CD4-positive, CD25-positive, alpha-beta regulatory T cell (primary cell): ENCODE data around the gene MTHFD2L. TPM values are rescaled to one million over a fixed set of nuclear protein-coding genes. Genes with fewer than 3 reads are reported as not detected.

ENCODE experiments used
- ATAC-seq, 2 donors: fragments of 150-1000 bp; cut with Tn5 transposase; one replicate each; pipeline ENCODE4 v1.10.0; 2021; ENCODE audit warnings: low read depth in 2 of 2, moderate number of reproducible peaks in 2 of 2, moderate library complexity in 1 of 2
- DNase-seq, 3 donors: peaks; one replicate each; pipeline versions ENCODE4 v3.0.0 to v3.0.0-alpha.2; 2012 to 2022; ENCODE audit warnings: mixed read lengths in 1 of 3
- H3K27ac ChIP-seq: one replicate; pipeline ENCODE4 v1.7.0; 2013; ENCODE audit warnings: mild to moderate bottlenecking, low read length; ENCODE audit not compliant: insufficient read depth, poor library complexity, severe bottlenecking
- H3K27me3 ChIP-seq: one replicate; pipeline ENCODE4 v1.7.0; 2013; ENCODE audit warnings: low read length; ENCODE audit not compliant: control insufficient read depth, insufficient read depth
- H3K36me3 ChIP-seq: one replicate; pipeline ENCODE4 v1.7.0; 2013; ENCODE audit warnings: mild to moderate bottlenecking, low read length, moderate library complexity; ENCODE audit not compliant: control insufficient read depth, insufficient read depth
- H3K4me1 ChIP-seq: 2 replicates; pipeline ENCODE4 v1.7.0; 2013; ENCODE audit warnings: mild to moderate bottlenecking, low read length; ENCODE audit not compliant: insufficient read depth, control insufficient read depth, poor library complexity, severe bottlenecking
- H3K4me3 ChIP-seq: one replicate; pipeline ENCODE4 v1.7.0; 2013; ENCODE audit warnings: low read depth, mild to moderate bottlenecking, low read length, moderate library complexity
- H3K9me3 ChIP-seq, 2 experiments: 1 replicate in 1 of 2; 2 replicates in 1 of 2; pipeline ENCODE4 v1.7.0; 2013; ENCODE audit warnings: low read length in 2 of 2, mild to moderate bottlenecking in 1 of 2, moderate library complexity in 1 of 2; ENCODE audit not compliant: control insufficient read depth in 2 of 2
- H3K27ac Mint-ChIP-seq, 3 donors: one replicate each; pipeline ENCODE4 v1.8.0; 2020 to 2022; ENCODE audit warnings: mild to moderate bottlenecking in 3 of 3, mixed read lengths in 3 of 3, moderate library complexity in 2 of 3
- H3K27me3 Mint-ChIP-seq: one replicate; pipeline ENCODE4 v1.8.0; 2022; ENCODE audit warnings: mild to moderate bottlenecking, mixed read lengths
- H3K36me3 Mint-ChIP-seq: one replicate; pipeline ENCODE4 v1.8.0; 2020; ENCODE audit warnings: mixed read lengths
- H3K4me1 Mint-ChIP-seq, 4 donors: one replicate each; pipeline ENCODE4 v1.8.0; 2020 to 2022; ENCODE audit warnings: mixed read lengths in 4 of 4, mild to moderate bottlenecking in 1 of 4
- H3K4me3 Mint-ChIP-seq, 4 donors: one replicate each; pipeline ENCODE4 v1.8.0; 2020 to 2022; ENCODE audit warnings: mild to moderate bottlenecking in 4 of 4, mixed read lengths in 4 of 4, moderate library complexity in 3 of 4
- H3K9me3 Mint-ChIP-seq, 7 donors: one replicate each; pipeline ENCODE4 v1.8.0; 2020 to 2022; ENCODE audit warnings: mixed read lengths in 7 of 7, mild to moderate bottlenecking in 3 of 7, moderate library complexity in 2 of 7
- polyA plus RNA-seq, 4 donors: library from polyadenylated mRNA; unstranded; fragments of 300-500 nt; fragmentation: Illumina TruSeq; gene quantifications; one replicate each; pipeline ENCODE4 v1.2.3, GENCODE V29; 2021
- total RNA-seq: library from RNA; stranded (reverse); gene quantifications from one replicate; pipeline ENCODE4 v1.2.3, GENCODE V29; 2022

The MTHFD2L gene
- total and polyA plus RNA-seq, 5 donors from 2014 or later = 2.3 to 6.9 (median 3.9) TPM

DNA sequence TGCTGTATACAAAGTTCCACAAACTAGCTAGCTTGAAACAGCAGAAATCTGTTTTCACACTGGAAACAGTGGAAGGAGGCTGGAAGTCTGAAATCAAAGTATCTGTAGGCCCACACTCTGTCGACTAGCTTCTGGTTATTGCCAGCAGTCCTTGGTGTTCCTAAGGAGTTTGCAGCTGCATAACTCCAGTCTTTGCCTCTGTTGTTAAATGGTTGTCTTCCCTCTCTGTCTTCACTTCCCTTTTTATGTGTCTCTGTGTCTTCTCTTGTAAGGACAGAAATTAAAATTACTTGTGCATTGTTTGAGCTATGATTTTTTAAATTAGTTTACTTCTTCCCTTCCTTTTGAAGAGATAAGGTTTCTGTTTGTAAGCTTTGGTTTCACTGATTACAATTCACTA is 8.2 kb downstream of the MTHFD2L start:
- H3K36me3 ChIP-seq = peaks cover 7% of the 10 kb centered on the region
- no peak overlapping the region for H3K4me3 Mint-ChIP-seq
- H3K27me3 Mint-ChIP-seq = no peaks in the 10 kb centered on the region
- H3K36me3 Mint-ChIP-seq = peaks cover 19% of the 10 kb centered on the region
- no peak for ATAC-seq
- no peaks in the 10 kb centered on the region for H3K9me3 ChIP-seq
- no peak for DNase-seq
- H3K27ac Mint-ChIP-seq = peak overlapping the region in 1 of 3 donors; percentile 33
- H3K27me3 ChIP-seq = no peaks in the 10 kb centered on the region
- H3K4me1 Mint-ChIP-seq = peaks cover 0 to 18% (median 2%) of the 10 kb centered on the region in 4 donors
- H3K27ac ChIP-seq = no peak overlapping the region
- no peak overlapping the region for H3K4me3 ChIP-seq
- H3K4me1 ChIP-seq = no peaks in the 10 kb centered on the region
- no peaks in the 10 kb centered on the region for H3K9me3 Mint-ChIP-seq

DNA sequence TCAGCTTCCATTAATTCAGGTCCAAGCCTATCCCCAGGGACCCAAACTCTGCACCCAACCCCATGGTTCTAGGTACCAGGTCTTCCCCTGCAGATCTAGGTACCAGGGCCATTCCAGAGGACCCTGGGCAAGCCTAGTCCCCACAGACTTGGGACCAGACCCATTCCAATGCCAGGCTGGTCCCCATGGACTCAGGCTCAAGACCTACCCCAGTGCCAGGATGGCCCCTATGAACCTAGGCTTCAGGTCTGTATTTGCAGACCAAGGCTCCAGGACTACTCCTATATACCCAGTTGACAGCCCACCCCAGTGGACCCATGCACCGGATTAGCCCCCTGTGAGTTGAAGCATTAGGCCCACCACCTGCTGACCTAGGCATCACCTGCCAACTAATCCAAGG is 8.9 kb downstream of the MTHFD2L start:
- H3K36me3 Mint-ChIP-seq = peaks cover 13% of the 10 kb centered on the region
- H3K4me1 ChIP-seq = no peaks in the 10 kb centered on the region
- H3K4me1 Mint-ChIP-seq = peaks cover 0 to 12% (median 2%) of the 10 kb centered on the region in 4 donors
- no peak overlapping the region for H3K27ac Mint-ChIP-seq
- H3K4me3 Mint-ChIP-seq = no peak overlapping the region
- H3K27ac ChIP-seq = no peak overlapping the region
- H3K9me3 ChIP-seq = no peaks in the 10 kb centered on the region
- H3K36me3 ChIP-seq = peaks cover 3% of the 10 kb centered on the region
- no peaks in the 10 kb centered on the region for H3K9me3 Mint-ChIP-seq
- ATAC-seq = no peak
- no peaks in the 10 kb centered on the region for H3K27me3 Mint-ChIP-seq
- no peak overlapping the region for H3K4me3 ChIP-seq
- DNase-seq = no peak
- no peaks in the 10 kb centered on the region for H3K27me3 ChIP-seq

DNA sequence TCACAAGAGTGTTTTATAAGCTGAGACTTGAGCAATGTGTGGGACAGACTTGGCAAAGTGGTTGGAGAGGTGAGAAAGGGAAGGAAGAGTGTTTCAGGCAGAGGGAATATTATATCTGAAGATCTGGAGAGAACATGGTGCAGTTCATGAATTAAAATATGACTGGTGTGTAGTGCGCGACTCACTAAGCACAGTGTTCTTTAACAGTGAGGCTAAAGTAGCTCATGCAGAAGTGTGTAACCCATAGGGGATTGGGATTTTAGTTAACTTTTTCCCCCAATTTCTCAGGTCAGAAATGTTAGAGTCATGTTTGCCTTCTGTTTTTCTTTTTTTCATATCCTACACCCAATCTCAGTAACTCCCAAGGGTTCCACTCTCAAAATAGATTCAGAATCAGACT is 9.7 kb downstream of the MTHFD2L start:
- Mint-ChIP-seq H3K4me3 (no peak overlapping the region), H3K27ac (no peak overlapping the region), H3K9me3 (no peaks in the 10 kb centered on the region), H3K27me3 (no peaks in the 10 kb centered on the region), H3K4me1 (peaks cover 0 to 12% (median 2%) of the 10 kb centered on the region in 4 donors), H3K36me3 (peaks cover 9% of the 10 kb centered on the region)
- no peaks in the 10 kb centered on the region for H3K27me3 ChIP-seq
- no peak overlapping the region for H3K27ac ChIP-seq
- no peak for DNase-seq
- no peaks in the 10 kb centered on the region for H3K4me1 ChIP-seq
- ATAC-seq = no peak
- no peak overlapping the region for H3K4me3 ChIP-seq
- H3K36me3 ChIP-seq = no peaks in the 10 kb centered on the region
- H3K9me3 ChIP-seq = no peaks in the 10 kb centered on the region

DNA sequence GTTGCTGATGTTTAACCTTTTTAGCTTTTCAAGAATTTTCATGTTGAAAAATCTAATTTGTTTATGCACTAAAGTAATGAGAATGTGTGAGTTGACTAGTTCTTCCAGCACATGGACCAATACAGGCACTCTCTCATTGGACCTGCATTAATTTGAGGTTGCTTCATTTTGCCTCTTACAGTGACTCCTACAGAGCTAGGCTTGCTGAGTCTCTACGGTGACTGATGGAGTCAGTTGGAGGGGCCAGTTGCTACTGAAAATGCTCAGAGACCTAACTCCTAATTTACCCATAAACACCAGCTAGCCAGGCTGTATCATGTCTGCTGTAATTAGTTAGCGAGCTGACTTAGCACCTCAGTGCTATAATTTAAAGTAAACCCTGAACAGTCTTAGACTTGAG is 10.9 kb downstream of the MTHFD2L start:
- peaks cover 0 to 12% (median 2%) of the 10 kb centered on the region in 4 donors for H3K4me1 Mint-ChIP-seq
- H3K4me3 ChIP-seq = no peak overlapping the region
- ATAC-seq = no peak

DNA sequence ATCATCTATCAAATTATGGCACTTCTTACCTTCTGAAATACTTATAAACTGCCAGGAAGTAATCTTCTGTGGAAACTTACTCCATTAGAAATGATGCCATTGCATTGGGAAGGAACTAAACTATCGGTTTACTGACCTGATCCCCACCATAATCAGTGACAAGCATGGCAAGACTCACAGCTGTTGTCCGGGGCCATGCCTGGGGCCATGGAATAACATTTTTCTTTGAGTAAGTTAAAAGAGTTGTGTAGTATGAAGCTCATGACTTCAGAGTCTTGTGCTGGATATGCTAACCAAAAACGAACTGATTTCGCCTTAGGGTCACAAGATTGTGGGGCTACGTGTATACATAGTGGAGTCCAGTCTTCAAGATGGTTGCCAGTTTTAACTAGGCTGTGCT is 15.4 kb downstream of the MTHFD2L start:
- H3K4me1 Mint-ChIP-seq = peaks cover 0 to 3% (median under 1%) of the 10 kb centered on the region in 4 donors
- no peak overlapping the region for H3K27ac Mint-ChIP-seq
- no peak overlapping the region for H3K4me3 Mint-ChIP-seq

More for the DNA sequence above, 10.9 kb downstream of the MTHFD2L start:
- Histone ChIP-seq H3K9me3 (no peaks in the 10 kb centered on the region), H3K4me1 (no peaks in the 10 kb centered on the region), H3K27me3 (no peaks in the 10 kb centered on the region), H3K27ac (no peak overlapping the region), H3K36me3 (no peaks in the 10 kb centered on the region)
- Mint-ChIP-seq H3K36me3 (peaks cover 9% of the 10 kb centered on the region), H3K27ac (no peak overlapping the region), H3K4me3 (no peak overlapping the region), H3K9me3 (no peaks in the 10 kb centered on the region), H3K27me3 (no peaks in the 10 kb centered on the region)
- DNase-seq = no peak

DNA sequence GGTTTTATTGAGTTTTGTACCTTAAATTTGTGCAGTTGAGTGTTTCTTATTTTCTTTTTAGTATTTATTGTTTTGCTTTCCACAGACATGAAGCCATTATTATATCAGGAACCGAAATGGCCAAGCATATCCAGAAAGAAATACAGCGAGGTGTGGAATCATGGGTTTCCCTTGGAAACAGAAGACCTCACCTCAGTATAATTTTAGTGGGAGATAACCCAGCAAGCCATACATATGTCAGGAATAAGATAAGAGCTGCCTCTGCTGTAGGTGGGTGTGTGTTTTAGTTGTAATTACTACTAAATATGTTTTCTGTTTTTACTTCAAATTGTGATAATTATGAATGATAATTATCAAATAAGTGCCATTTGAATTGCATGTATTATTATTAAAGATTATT is 16.5 kb downstream of the MTHFD2L start:
- Histone ChIP-seq H3K4me3 (no peak overlapping the region), H3K4me1 (no peaks in the 10 kb centered on the region), H3K9me3 (no peaks in the 10 kb centered on the region), H3K27ac (no peak overlapping the region), H3K27me3 (no peaks in the 10 kb centered on the region), H3K36me3 (no peaks in the 10 kb centered on the region)
- no peaks in the 10 kb centered on the region for H3K4me1 Mint-ChIP-seq
- H3K4me3 Mint-ChIP-seq = no peak overlapping the region
- no peaks in the 10 kb centered on the region for H3K27me3 Mint-ChIP-seq
- no peak for ATAC-seq
- peaks cover 16% of the 10 kb centered on the region for H3K36me3 Mint-ChIP-seq
- no peak for DNase-seq
- H3K27ac Mint-ChIP-seq = no peak overlapping the region
- H3K9me3 Mint-ChIP-seq = no peaks in the 10 kb centered on the region

More for the DNA sequence above, 15.4 kb downstream of the MTHFD2L start:
- Histone ChIP-seq H3K4me3 (no peak overlapping the region), H3K4me1 (no peaks in the 10 kb centered on the region), H3K9me3 (no peaks in the 10 kb centered on the region), H3K27ac (no peak overlapping the region), H3K27me3 (no peaks in the 10 kb centered on the region), H3K36me3 (no peaks in the 10 kb centered on the region)
- Mint-ChIP-seq H3K9me3 (no peaks in the 10 kb centered on the region), H3K36me3 (peaks cover 16% of the 10 kb centered on the region), H3K27me3 (no peaks in the 10 kb centered on the region)
- ATAC-seq = no peak
- DNase-seq = no peak

DNA sequence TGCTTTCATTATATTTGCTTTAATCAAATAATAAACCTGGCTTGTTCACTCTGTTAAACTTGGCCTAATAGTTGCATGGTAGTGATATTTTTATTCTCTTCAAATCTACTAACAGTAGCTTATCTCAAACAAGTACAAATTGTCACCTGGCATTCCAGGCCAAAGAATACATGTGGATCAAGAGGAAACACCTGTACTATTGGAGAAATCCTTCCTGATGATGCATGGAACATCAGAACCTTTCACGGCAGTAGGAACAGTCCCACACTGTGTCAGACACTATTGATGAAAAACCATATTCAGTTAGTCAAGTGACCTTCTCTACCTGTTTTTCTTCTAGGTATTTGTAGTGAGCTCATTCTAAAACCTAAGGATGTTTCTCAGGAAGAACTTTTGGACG is 17.0 kb downstream of the MTHFD2L start:
- no peak overlapping the region for H3K27ac ChIP-seq
- H3K36me3 ChIP-seq = no peaks in the 10 kb centered on the region
- H3K4me3 ChIP-seq = no peak overlapping the region
- Mint-ChIP-seq H3K36me3 (peaks cover 16% of the 10 kb centered on the region), H3K27ac (no peak overlapping the region), H3K27me3 (no peaks in the 10 kb centered on the region), H3K4me3 (no peak overlapping the region), H3K4me1 (no peaks in the 10 kb centered on the region), H3K9me3 (no peaks in the 10 kb centered on the region)
- H3K9me3 ChIP-seq = no peaks in the 10 kb centered on the region
- H3K4me1 ChIP-seq = no peaks in the 10 kb centered on the region
- ATAC-seq = no peak
- DNase-seq = no peak
- no peaks in the 10 kb centered on the region for H3K27me3 ChIP-seq

DNA sequence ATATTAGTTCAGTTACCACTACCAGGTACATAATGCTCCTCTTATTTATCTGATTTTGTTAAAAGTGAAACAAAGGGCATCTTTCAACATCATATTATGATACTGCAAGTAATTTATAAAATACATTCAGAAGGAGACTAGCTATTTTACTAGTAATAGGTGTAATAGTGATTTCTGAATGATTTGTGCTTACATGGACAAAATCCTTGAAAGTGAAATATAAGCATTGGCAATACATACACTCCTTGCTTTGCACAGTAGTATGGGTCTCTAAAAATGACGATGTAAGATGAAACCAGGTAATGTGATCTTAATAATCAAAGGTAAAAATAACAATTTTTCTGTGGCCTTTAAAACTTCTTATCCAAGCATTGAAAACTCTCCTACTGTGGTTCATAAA is 17.5 kb downstream of the MTHFD2L start:
- no peaks in the 10 kb centered on the region for H3K9me3 ChIP-seq
- no peaks in the 10 kb centered on the region for H3K27me3 ChIP-seq
- Mint-ChIP-seq H3K4me1 (no peaks in the 10 kb centered on the region), H3K27ac (no peak overlapping the region), H3K36me3 (peaks cover 16% of the 10 kb centered on the region), H3K9me3 (no peaks in the 10 kb centered on the region), H3K27me3 (no peaks in the 10 kb centered on the region), H3K4me3 (no peak overlapping the region)
- no peak for ATAC-seq
- H3K4me3 ChIP-seq = no peak overlapping the region
- no peak overlapping the region for H3K27ac ChIP-seq
- H3K4me1 ChIP-seq = no peaks in the 10 kb centered on the region
- H3K36me3 ChIP-seq = no peaks in the 10 kb centered on the region
- DNase-seq = no peak
